AG08396 (cell line): ENCODE data around the gene HK1.

Source experiments
- DNase-seq: peaks from one replicate; pipeline ENCODE4 v3.0.0; 2012; ENCODE audit warnings: low spot score, mixed read lengths

Gene HK1

GRCh38 chr10:69419096-69419743, 140.9 kb downstream of the HK1 start:
- no peak for DNase-seq

- DNase-seq = no peak
Observed at GRCh38 chr10:69419744-69420126, 141.4 kb downstream of the HK1 start.

DNA sequence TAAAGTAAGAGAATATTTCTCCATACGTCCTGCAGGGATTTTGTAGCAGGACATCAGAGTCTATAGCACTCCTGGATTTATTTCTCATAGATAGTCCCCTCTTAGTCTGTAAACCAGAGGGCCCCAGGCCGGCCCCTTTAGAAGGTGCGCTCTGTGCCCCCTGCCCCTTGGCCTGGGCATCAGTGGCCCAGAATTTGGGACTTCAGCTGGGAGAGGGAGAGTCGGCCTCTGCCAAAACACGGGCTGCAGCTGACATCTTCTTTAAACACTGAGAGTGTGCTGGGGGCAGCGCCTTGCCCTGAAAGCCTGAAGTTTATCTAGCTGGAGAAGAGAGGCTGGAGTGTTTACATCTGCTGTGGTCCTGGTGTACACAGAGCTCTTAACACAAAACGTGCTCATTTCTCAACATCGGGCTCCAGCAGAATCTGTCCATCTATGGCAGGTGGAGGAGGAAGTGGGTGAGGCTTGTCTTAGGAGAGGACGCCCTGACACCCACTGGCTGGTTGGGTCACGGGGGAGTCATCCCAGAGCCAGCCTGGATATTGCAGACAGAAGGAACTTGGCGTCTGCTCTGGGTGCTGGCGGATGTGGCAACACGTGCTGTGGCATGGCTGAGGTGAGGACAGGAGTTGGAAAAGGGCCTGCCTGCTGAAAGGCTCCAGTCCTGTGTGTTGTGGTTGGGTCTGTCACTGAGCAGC, 143.5 kb downstream of the HK1 start:
- DNase-seq = no peak

- DNase-seq = no peak
Observed at GRCh38 chr10:69422676-69423075, 144.4 kb downstream of the HK1 start.

DNA sequence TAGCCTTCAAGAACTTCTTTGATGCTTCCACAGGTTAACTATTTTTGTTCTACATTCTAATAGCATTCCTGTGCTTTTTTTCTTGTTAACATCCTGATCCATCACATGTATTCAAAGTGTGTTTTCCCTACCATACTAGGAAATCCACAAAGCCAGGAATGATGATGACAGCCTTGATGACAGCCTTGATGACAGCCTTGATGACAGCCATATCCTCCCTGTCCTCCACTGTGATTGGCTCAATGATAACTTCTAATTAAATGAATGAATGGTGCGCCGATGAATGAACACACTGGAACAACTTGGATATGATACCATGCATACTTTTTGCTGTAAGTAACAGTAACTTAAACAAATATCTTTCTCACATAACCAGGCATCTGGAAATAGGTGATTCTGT, 146.7 kb downstream of the HK1 start:
- DNase-seq = no peak

DNA sequence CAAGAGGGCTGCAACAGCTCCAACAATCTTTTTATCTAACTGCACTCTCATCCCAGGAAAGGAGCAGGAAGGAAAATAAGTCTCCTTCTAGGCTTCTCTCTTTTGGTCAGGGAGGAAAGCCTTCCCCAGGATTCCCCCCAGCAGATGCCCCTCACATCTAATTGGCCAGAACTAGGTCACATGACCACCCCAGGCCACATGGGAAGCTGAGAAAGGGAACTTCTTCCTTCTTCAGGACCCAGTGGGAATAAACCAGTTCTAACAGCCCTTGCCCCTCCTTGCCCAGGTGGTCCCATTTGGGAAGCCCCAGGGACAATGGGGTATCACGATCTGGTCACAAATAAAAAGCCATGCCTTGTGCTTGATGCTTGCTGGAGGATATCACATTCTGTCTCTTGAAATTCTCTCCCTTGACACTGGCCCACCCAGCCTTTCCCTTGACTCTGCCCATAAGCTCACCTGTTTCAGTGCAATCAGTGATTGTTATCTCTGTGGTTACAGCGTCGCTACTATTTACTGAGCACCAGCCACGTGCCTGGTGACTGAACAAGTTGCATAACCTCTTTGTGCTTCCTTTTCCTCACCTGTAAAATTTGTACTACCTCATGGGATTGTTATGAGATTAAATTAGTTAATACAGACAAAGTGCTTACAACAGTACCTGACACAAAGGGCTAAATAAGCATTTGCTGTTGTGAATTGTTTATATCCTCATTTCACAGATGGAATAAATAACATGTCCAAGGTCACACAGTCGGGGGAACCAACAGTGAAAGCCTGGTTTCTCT, 147.4 kb downstream of the HK1 start:
- no peak for DNase-seq

DNA sequence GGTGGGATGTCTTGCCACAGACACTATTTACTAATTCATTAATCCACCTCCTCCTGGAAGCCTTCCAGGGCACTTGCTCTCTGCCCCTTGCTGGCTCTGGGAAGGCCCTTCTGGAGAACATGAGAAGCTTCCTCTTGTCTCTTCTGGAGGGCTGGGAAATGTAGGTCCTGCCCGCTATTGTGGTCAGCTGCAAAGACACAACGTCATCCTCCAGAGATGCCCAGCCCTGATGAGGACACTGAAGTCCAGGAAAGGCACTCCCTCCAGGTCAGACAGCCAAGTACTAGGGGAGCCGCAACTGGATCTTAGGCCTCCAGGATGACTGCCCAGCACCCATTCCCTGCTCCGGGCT, 148.1 kb downstream of the HK1 start:
- no peak for DNase-seq

DNA sequence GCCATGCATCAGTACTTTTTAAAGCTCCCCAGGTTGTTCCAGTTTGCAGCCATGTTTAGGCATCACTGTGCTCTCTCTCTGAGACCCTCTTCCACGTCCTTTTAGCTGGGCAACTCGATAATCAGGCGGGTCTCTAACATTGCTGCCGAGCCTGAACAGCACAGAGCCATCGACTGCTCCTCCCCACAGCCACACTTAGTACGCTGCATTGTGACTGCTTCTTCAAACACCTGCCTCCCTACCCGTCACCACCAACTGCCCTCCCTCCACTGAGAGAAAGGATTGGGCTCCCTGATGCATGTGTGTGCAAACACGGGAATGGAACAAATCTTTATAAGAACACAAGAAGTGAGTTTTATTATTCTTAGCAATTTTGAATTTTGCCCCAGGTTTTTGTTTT, 149.9 kb downstream of the HK1 start:
- DNase-seq = no peak

GRCh38 chr10:69434169-69434568, 155.9 kb downstream of the HK1 start:
- no peak for DNase-seq

DNA sequence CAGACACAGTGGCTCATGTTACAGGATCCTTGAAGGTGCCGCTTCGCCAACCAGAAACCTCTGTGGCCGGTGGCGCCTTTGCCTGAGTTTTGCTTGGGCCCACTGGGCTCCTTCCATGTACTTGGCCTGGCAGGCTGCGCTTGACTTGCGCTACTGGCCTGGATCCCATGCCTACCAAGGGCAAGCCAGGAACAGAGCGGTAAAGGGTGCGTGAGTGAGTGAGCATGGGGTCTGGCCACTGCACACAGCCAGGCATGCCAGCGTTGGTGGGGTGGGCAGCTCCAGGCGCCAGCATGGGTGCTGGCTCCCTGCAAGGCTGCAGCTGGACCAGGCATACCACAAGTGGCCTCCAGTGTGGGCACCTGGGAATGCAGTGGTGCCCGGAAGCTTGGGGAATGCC, 156.6 kb downstream of the HK1 start:
- no peak for DNase-seq

DNA sequence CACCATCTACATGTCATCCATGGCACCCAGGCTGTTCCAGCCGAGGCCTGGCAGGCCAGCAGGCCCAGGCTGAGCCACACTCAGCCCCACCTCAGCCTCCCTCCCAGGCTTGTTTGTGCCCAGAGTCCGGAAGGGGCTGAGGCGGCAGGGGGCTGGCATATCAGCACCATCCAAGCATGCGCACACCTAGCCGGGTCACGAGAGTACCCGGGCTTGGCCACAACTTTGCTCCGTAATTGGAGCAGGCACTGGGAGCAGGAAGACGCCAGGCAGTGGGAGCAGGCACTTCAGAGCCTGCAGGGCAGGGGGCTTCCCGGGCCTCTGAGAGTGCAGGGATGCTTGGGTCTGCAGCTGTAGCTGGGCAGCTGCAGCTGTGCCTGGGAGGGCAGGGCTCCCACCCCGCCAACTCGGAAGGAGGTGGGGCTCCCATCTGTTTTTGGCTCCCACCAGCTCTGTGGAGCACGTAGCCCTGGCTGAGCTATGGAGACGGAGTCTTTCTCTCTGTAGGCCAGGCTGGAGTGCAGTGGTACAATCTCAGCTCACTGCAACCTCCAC, 157.7 kb downstream of the HK1 start:
- no peak for DNase-seq

DNA sequence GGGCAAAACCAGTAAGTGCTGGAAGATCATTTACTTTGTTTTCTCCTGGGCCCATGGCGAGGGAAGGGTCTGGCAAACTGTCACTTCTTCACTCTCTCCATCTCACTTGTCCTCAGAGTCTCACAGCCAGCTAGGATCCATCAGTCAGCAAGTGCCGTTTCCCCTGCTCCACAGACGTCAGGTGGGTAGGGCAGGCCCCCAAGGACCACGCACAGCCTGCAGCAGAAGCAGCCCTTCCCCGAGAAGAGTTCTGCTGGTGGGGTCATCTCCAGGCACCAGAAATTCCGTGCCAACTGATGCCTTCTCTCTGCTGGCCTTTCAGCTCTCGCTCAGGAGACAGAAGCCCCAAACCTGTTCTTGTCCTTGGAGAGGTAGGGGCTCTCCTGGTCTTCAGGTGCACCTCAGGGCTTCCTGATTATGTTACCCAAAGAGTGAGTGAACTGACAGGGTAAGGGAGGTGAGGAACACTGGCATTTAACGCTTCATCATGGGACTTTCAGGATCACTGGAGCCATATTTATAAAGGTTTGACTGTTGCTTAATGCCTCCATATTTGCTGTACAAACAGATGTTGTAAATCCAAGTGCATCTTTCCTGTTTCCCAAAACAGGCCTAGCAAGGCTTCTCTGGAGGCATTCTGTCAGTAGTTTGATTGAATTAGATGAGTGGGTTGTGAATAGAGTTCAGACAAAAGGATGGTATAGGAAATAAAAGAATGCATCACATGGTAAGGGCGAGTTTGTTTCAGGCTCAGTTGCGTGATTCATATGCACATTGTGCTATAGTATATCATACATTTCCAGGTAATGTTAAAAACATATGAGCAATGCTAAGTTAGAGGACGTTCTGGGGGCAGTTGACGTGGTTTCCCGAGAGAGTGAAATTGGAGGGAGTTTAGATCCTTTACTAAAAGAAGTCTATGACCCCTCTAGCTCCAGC, 159.3 kb downstream of the HK1 start:
- no peak for DNase-seq

DNA sequence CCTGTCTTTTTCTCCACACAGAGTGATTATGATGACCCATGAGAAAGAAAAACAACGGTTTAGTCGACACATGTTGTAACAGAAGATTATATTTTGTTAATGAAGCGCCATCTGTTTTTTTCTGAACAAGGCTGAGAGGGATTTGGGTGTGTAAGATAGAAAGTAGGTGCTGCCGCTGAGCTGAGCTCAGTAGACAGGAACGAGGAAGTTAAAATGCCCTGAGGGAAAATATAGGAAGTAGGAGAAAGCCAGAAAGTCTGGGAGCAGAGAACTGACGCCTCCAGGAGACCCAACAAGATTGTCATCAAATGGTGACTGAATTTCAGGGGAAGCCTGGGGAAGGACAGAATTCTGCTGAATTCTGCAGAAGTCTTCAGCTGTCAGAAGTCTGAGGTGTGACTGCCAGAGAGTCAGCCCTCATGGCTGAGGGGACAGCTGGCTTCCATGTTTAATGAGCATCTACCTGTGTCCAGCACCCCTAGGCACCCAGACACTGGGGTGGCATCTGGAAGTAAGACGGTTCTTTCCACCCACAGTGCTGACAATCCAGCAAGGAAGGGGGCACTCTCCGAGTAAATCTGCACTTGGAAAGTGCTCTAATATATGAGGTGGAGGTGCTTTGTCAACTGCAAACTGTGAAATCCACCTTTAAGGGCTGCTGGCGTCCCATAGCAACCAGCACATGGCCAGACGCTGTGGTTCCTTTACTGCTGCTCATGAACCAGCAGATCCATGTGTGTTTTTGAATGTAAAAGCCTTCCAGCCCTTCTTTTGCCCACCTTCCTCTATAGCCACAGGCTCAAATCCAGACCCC, 160.4 kb downstream of the HK1 start:
- DNase-seq = no peak

GRCh38 chr10:69439350-69439739, 161.0 kb downstream of the HK1 start:
- DNase-seq = no peak

DNA sequence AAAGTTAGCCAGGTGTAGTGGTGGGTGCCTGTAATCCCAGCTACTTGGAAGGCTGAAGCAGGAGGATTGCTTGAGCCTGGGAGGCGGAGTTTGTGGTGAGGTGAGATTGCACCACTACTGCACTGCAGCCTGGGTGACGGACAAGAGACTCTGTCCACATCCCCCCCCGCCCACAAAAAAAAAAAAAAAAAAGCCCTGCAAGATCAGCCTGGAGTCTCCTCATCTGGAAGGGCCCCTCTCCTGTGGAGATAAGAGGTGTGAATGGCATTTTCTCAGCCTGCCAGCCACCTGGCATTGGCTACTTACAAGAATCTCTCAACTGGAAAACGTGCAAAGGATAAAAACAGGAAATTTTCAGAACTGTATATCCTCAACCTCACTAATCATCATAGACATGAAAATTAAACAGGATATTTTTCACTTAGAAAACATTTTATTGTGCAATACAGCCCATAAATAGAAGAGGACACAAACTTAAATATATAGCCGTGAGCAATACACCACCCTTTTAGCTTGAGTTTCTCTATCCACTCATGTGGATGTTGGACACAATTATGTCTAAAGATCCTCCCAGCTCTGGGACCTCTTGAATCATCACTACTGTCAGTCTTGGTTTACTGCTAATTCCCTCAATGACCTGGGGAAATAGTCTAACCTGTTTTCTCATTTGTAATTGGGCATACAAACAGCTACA, 161.7 kb downstream of the HK1 start:
- no peak for DNase-seq

- DNase-seq = no peak
Observed at GRCh38 chr10:69443354-69443753, 165.1 kb downstream of the HK1 start.

GRCh38 chr10:69445041-69445440, 166.7 kb downstream of the HK1 start:
- no peak for DNase-seq

GRCh38 chr10:69446229-69446628, 167.9 kb downstream of the HK1 start:
- no peak for DNase-seq

DNA sequence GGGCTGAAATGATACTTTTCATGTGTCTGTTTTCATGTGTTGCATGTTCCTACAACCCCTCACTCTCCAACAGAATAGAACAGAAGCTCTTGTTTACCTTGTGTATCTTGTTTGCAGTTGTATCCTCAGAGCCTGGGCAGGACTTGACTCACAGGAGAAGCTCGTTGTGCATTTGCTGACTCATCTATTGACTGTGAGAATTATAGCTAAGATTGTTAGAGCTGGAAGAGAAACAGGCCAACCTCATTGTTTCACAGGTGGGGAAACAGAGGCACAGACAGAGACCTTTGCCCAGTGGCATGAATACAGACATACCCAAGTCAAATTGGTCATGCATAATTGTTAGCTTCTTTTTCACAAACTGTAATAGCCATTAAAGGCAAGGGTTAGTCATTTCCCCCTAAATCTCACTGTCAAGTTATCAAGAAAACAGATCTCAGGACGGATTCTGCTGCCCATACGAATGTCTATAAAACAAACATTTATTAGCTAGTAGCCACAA, 168.4 kb downstream of the HK1 start:
- DNase-seq = peak; percentile 68

DNA sequence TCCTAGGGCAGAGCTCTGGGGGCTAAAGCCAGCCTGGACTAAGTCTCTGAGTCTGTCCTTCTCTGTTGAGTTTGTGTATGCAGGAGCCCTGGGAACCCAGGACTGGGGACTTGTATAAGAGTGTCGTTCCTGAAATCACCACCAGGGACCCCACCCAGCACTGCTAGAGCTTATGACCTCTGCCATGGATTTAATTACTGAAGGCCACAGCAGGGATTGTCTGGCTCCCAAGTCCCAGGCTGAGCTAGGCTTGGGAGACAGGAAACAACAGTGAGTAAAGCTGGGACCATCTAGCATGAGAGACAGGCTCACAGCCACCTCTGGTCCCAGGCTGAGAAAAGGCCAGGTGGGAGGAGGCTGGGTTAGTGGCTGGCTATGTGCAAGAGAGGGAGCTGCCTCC, 171.5 kb downstream of the HK1 start:
- DNase-seq = no peak
